Medulla oblongata (tissue), 1 donor: Measurements from ENCODE around the gene SELENOW.
"Not testable (repeated sequence)": the region's sequence is repeated elsewhere in the genome, so short reads cannot be mapped to it uniquely, and the experiment has no call there.

Experiments used
- DNase-seq: peaks from one replicate; pipeline ENCODE4 v3.0.0-alpha.2; 2015; ENCODE audit errors: extremely low spot score

SELENOW gene

GRCh38 chr19:47756953-47757608 lies 21.4 kb upstream of the SELENOW start:
- no peak for DNase-seq

- no peak for DNase-seq
Observed at GRCh38 chr19:47757617-47758442, 20.7 kb upstream of the SELENOW start.

GRCh38 chr19:47758443-47758804 lies 20.1 kb upstream of the SELENOW start:
- DNase-seq, result no peak

- no peak for DNase-seq
Observed at GRCh38 chr19:47760632-47760999, 17.9 kb upstream of the SELENOW start.

GRCh38 chr19:47761566-47761965 lies 16.9 kb upstream of the SELENOW start:
- no peak for DNase-seq

GRCh38 chr19:47762151-47762550 lies 16.4 kb upstream of the SELENOW start:
- no peak for DNase-seq

- no peak for DNase-seq
Observed at GRCh38 chr19:47762615-47763308, 15.7 kb upstream of the SELENOW start.

- not testable (repeated sequence) for DNase-seq
Observed at GRCh38 chr19:47764705-47765104, 13.8 kb upstream of the SELENOW start.

GRCh38 chr19:47765523-47766358 lies 12.8 kb upstream of the SELENOW start:
- DNase-seq, result peak; percentile 76

GRCh38 chr19:47766359-47766620 lies 12.2 kb upstream of the SELENOW start:
- DNase-seq, result no peak

GRCh38 chr19:47766670-47767069 lies 11.8 kb upstream of the SELENOW start:
- DNase-seq, result no peak

- DNase-seq, result no peak
Observed at GRCh38 chr19:47767349-47767748, 11.2 kb upstream of the SELENOW start.

GRCh38 chr19:47768604-47769003 lies 9.9 kb upstream of the SELENOW start:
- DNase-seq, result no peak

- no peak for DNase-seq
Observed at GRCh38 chr19:47769534-47769933, 9.0 kb upstream of the SELENOW start.

GRCh38 chr19:47771291-47771690 lies 7.2 kb upstream of the SELENOW start:
- DNase-seq, result not testable (repeated sequence)

- peak; percentile 64 for DNase-seq
Observed at GRCh38 chr19:47776568-47776967, 1.9 kb upstream of the SELENOW start.

GRCh38 chr19:47777245-47778048 lies 1.1 kb upstream of the SELENOW start:
- not testable (repeated sequence) for DNase-seq

GRCh38 chr19:47778954-47779351 lies 450 bp downstream of the SELENOW start:
- peak; percentile 77 for DNase-seq

GRCh38 chr19:47779524-47780214 lies 1.2 kb downstream of the SELENOW start:
- DNase-seq, result peak; percentile 40

- no peak for DNase-seq
Observed at GRCh38 chr19:47780215-47780551, 1.7 kb downstream of the SELENOW start.
